Measurements from ENCODE around the gene NOC4L.

Gene NOC4L

DNA sequence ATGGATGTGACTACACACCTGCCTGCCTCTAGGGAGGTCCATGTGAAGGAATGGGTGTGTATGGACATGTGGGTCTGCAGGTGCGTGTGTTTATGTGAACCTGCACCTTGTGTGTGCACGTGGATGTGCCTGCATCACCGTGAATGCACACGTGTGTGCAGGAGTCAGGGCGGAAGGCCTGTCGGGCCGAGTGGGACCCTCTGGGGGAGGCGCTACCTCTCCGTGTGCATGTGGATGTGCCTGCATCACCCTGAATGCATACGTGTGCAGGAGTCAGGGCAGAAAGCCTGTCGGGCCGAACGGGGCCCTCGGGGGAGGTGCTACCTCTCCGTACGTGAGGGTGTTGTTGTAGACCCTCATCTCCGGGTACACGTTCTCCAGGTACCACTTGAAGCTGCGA lies 56.5 kb downstream of the NOC4L start:
- Histone ChIP-seq H3K4me3 (ENCODE audit: insufficient read depth, low read length, poor library complexity, severe bottlenecking) (no peak overlapping the region), H3K27me3 (ENCODE audit: low read length) (no peaks in the 10 kb centered on the region), H3F3A (ENCODE audit: insufficient read depth) (no peaks in the 10 kb centered on the region), H4K20me1 (ENCODE audit: low read depth, low read length) (no peaks in the 10 kb centered on the region), H3K9ac (ENCODE audit: low read length) (no peak overlapping the region), H3K4me2 (ENCODE audit: low read depth, low read length, poor library complexity, severe bottlenecking) (no peak overlapping the region), H3K36me3 (ENCODE audit: low read length) (no peaks in the 10 kb centered on the region), H3K79me2 (ENCODE audit: insufficient read depth, low read length) (no peaks in the 10 kb centered on the region), H2AFZ (ENCODE audit: low read depth, low read length, severe bottlenecking) (no peak overlapping the region), H3K9me2 (replicated peaks; ENCODE audit: insufficient read depth, low read length) (no peaks in the 10 kb centered on the region), H3K27ac (ENCODE audit: low read depth, low read length) (no peak overlapping the region), H3K9me3 (ENCODE audit: insufficient read depth, low read length) (no peaks in the 10 kb centered on the region)
- TF ChIP-seq, protein P1, sequence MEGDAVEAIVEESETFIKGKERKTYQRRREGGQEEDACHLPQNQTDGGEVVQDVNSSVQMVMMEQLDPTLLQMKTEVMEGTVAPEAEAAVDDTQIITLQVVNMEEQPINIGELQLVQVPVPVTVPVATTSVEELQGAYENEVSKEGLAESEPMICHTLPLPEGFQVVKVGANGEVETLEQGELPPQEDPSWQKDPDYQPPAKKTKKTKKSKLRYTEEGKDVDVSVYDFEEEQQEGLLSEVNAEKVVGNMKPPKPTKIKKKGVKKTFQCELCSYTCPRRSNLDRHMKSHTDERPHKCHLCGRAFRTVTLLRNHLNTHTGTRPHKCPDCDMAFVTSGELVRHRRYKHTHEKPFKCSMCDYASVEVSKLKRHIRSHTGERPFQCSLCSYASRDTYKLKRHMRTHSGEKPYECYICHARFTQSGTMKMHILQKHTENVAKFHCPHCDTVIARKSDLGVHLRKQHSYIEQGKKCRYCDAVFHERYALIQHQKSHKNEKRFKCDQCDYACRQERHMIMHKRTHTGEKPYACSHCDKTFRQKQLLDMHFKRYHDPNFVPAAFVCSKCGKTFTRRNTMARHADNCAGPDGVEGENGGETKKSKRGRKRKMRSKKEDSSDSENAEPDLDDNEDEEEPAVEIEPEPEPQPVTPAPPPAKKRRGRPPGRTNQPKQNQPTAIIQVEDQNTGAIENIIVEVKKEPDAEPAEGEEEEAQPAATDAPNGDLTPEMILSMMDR (IDR thresholded peaks at IDR 0.05; ENCODE audit: insufficient read depth, low read length, poor library complexity, severe bottlenecking) = no peak
- TF ChIP-seq EZH2phosphoT487 (conservative IDR thresholded peaks at IDR 0.05; ENCODE audit: low read length) = no peak

DNA sequence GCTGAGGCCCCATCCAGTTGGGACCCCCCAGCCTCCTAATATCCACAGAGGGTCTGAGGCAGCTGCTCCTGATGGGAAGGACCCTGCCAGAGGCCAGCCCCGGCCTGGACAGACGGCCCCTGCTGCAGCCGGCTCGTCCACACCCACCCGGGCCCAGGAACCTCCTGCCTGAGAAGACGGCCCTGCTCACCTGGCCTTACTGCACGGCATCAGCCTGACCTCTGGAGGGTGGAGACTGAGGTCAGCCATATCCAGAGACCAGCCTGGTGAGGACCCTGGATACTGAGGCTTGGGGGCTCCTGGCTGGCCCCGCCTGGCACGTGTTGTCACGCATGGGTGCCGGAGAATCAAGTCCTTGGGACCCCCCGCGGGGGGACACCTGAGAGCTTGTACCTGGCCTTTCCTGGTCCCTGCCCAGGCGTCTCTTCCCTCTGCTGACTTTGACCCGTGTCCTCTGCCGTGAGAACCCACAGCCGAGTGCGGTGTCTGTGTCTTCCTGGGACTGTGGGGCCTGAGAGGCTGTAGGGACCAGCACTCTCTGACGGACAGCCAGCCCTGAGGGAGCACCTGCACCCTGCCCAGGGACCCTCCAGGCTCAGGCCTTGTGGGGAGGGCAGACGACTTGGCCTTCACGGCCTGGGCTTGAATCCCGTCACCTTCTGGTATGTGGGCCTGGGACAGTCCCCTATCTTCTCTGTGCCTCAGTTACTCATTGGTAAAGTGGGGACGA lies 57.3 kb downstream of the NOC4L start:
- Histone ChIP-seq H3K79me2 (ENCODE audit: insufficient read depth, low read length) (no peaks in the 10 kb centered on the region), H2AFZ (ENCODE audit: low read depth, low read length, severe bottlenecking) (no peak overlapping the region), H3K27ac (ENCODE audit: low read depth, low read length) (no peak overlapping the region), H3K4me2 (ENCODE audit: low read depth, low read length, poor library complexity, severe bottlenecking) (no peak overlapping the region), H3K27me3 (ENCODE audit: low read length) (no peaks in the 10 kb centered on the region), H3K4me3 (ENCODE audit: insufficient read depth, low read length, poor library complexity, severe bottlenecking) (no peak overlapping the region), H3K9me2 (replicated peaks; ENCODE audit: insufficient read depth, low read length) (no peaks in the 10 kb centered on the region), H4K20me1 (ENCODE audit: low read depth, low read length) (no peaks in the 10 kb centered on the region), H3K36me3 (ENCODE audit: low read length) (no peaks in the 10 kb centered on the region), H3K9me3 (ENCODE audit: insufficient read depth, low read length) (no peaks in the 10 kb centered on the region), H3K9ac (ENCODE audit: low read length) (no peak overlapping the region), H3F3A (ENCODE audit: insufficient read depth) (no peaks in the 10 kb centered on the region)
- TF ChIP-seq, protein P1 (IDR thresholded peaks at IDR 0.05; ENCODE audit: insufficient read depth, low read length, poor library complexity, severe bottlenecking) = no peak
- no peak for TF ChIP-seq EZH2phosphoT487 (conservative IDR thresholded peaks at IDR 0.05; ENCODE audit: low read length)

Measured in SU-DHL-6 (cell line).